ENCODE measurements around the gene ZEB2.
"Not testable (repeated sequence)": the region's sequence is repeated elsewhere in the genome, so short reads cannot be mapped to it uniquely, and the experiment has no call there.

The ZEB2 gene

DNA sequence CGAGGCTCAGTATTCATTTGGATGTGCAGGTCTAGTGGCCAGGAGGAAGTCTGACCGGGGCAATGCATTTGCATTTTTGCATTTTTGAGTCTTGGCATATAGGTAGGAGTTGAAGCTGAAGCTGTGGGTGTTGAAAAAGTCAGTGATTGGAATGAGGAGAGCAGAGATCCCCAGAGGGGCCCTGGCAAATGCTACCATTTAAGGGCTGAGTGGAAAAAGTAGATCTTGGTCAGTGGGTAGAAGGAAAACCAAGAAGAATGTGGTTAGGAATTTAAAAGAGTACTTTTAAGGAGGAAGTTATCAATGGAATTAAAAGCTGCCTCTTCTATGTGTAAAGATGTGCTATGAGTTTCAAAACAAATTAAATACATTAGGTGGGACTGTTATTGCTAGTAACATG, 143.0 kb downstream of the ZEB2 start:
- in situ Hi-C loops (cut with MboI; ENCODE audit: low pct_unique_long_range_greater_than_20kb, low sequenced_read_pairs), result no loop called here
- no peak for DNase-seq

DNA sequence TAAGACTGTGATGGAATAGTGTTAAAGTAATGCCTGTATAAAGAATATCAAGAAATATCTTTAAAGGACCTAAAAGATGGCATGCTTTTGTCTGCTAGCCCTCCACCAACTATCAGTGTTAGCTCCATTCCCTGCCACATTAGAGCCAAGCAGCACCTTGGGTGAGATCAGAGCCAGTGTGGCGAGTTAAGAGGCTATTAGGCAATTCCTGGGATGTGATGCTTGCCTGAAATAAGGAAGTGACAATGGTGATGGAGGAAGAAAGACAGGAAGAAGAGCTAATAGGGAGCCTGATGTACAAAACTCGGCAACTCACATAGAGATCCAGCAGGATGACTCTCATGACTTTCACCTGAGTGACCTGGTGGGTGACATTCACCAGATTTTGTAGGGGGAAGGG, 143.5 kb downstream of the ZEB2 start:
- in situ Hi-C loops (cut with MboI; ENCODE audit: low pct_unique_long_range_greater_than_20kb, low sequenced_read_pairs), result no loop called here
- no peak for DNase-seq

DNA sequence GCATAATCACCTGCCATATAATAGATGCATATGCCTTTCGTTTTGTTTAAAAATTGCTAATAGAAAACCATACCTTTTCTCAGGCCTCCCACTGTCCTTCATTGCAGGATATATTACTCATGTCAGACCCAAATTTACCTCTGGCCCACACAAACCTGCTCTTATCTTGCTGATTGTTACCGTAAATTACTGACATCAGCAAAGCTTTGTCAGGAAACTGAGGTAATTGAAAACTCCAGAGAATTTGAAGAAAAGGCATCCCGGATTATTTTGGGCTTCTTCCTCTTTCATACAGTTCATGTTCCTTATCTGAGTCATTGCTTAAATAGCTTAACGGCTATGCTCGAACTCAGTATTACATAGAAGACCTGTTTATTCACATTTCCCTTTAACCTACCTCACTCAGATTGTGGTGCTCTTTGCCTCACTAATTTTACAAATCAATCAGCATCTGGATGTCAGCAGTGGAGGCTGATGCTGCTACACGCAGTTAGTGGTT, 145.7 kb downstream of the ZEB2 start:
- DNase-seq, result peak; percentile 51
- in situ Hi-C loops (cut with MboI; ENCODE audit: low pct_unique_long_range_greater_than_20kb, low sequenced_read_pairs), result no loop called here

DNA sequence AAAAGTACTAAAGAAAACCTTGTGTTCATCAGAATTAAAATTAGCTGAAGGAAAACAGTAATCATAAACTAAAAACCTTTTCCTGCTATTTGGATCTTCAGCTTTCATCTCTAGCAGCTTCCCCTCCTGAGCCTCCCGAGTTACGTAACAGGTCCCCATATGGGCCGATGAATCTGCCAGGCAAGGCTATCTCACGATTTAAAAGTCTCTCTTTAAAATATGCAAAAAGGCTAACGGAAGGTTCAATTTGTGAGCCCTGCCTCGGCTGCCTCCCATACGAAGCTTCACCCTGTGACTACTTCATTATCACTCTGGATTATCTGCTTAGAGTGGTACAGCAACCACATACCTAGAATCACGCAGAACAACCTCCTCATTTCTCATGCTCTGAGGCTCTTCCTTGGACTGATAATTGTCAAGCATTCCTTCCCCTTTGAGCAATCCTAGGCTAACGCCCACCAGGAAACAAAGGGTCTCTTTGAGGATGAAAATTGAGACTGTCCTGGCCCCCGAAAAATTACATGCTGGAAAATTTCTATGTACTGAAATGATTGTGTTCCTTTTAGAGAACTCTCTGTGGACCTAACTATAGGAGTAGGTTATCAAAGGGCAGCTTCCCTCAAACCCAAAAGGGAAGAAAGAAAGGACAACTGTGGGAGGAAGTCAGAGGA, 147.4 kb downstream of the ZEB2 start:
- peak; percentile 51 for DNase-seq
- in situ Hi-C loops (cut with MboI; ENCODE audit: low pct_unique_long_range_greater_than_20kb, low sequenced_read_pairs), result no loop called here

DNA sequence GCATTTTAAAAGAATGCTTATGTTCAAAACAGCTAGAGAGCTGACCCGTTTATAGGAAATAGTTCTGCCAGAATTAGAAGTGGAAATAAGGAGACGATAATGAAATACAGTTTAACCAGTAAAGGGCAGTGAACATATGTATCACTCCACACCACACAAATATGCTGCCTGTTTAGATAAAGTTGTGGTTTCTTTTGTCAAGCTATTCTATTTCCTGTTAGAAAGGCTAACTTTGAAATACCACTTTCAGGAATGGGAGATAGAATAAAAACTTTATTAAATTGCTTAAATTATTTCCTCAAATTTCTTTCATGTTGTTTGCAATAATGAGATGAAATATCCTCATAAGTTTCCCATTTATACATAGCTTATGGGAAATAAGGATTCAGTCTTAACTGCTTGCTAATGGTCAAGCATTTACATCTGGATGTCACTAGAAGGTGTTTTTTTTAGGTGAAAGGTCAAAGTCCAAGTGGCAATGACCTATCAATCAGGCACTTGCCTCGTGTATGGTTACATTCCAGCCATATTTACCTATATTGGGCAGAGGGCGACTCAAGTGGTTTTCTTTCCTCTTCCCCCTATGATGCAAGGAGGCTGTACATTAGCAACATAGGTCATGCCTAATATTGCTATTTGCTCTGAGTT, 148.9 kb downstream of the ZEB2 start:
- in situ Hi-C loops (cut with MboI; ENCODE audit: low pct_unique_long_range_greater_than_20kb, low sequenced_read_pairs), result no loop called here
- no peak for DNase-seq

DNA sequence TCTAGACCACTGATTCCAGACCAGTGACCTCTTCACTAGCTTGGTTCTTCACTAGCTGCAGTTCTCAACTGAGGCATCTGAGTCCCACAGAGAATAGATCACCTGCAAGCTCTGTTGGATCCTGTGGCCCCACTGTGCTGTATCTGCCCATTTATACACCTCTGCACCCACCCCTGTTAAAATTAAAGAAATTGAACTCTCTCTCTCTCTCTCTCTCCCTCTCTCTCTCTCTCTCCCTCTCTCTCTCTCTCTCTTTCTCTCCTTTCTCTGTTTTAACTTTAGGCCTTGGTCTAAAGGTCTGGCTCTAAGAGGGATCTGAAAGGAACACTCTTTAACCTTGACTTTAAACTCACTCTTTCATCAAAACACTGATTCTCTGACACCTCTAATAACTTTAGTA, 150.5 kb downstream of the ZEB2 start:
- in situ Hi-C loops (cut with MboI; ENCODE audit: low pct_unique_long_range_greater_than_20kb, low sequenced_read_pairs), result no loop called here
- no peak for DNase-seq

DNA sequence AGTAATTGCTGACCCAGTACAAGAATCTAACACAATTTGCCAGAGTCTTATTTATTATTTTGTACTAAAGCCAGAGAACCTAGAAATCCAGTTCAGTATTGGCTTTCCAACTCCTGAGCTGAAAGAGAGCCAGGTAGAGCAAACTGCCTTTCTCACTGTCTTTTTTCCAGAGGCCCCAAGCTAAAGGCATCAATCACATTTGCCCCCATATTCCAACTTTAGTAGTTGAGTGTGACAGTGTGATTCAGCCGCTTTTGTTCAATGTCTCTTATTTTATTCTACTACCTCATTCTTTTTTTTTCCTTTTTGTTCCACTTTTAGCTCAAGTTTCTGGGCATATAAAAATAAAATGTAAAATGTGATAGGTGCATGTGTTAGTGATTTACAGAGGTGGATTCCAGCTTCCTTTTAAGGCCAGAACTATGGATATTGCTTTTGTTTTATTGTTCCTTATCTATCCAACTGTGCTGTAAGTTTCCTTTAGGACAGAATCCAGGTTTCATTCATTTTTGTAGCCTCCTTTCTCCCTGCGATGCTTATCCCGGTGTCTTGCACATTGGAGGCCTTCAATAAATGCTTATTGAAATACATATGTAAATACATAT, 153.0 kb downstream of the ZEB2 start:
- in situ Hi-C loops (cut with MboI; ENCODE audit: low pct_unique_long_range_greater_than_20kb, low sequenced_read_pairs), result no loop called here
- no peak for DNase-seq

DNA sequence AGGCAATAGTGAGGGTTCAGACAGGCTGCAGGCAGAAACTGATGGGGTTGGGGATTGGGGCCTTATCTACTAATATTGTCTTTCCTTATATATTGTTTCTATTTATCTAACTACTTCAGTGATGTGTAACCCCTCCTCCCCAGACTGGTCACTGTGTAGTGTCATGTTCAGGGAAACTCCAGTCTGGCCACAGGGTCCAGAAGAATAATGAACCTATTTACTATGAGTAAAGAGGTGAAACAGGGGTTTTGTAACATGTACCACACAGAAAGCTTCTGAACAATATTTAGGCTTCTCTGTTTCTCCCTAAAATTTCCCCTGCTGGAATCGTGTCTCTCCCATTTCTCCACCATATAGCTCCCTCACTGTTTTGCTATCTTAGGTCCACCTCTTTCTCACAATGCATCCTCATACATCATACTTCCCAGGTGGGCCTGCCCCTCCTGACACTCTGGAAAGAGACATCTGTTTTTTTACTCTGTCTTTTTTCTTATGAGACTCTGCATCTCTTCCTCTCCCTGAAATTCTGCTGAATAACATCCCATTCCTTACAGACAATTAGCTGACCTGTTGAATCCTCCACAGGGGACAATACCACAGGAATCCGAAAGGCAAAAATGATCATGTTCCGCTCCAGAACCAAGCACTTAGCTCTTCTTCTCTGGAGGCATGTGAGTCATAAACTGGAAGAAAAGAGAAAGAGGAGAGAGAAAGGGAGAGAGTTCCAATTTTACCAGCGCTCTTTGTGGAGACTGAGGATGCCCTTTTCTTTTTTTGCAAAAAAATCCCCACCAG, 154.8 kb downstream of the ZEB2 start:
- in situ Hi-C loops (cut with MboI; ENCODE audit: low pct_unique_long_range_greater_than_20kb, low sequenced_read_pairs), result no loop called here
- no peak for DNase-seq

DNA sequence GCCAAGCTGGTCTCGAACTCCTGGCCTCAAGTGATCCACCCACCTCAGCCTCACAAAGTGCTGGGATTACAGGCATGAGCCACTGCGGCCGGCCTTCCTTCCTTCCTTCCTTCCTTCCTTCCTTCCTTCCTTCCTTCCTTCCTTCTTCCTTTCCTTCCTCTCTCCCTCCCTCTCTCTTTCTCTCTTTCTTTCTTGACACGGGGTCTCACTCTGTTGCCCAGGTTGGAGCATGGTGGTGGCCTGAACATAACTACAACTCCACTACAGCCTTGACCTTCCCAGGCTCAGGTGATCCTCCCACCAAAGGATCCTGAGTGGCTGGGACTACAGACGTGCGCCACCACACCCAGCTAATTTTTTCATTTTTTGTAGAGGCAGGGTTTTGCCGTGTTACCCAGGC, 155.7 kb downstream of the ZEB2 start:
- in situ Hi-C loops (cut with MboI; ENCODE audit: low pct_unique_long_range_greater_than_20kb, low sequenced_read_pairs); DNase-seq: not testable (repeated sequence)

DNA sequence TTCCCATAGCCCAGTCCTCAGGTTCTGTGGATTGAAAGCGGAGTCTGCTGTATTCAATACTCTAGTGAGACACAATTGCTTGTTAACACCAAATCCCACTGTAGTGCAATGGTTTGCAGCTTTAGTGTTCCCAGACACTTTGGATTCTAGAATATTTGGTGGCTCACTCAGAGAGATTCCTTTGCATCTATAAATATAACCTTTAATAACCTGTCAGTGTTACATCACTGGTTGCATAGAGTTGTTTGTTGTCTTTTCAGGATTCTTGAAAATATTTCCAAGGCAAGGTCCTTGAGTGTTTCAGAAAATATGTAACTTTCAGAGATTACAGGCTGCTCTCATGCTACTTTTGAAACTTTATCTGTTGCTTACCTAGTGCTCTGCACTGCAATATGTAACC, 157.5 kb downstream of the ZEB2 start:
- in situ Hi-C loops (cut with MboI; ENCODE audit: low pct_unique_long_range_greater_than_20kb, low sequenced_read_pairs), result no loop called here
- no peak for DNase-seq

DNA sequence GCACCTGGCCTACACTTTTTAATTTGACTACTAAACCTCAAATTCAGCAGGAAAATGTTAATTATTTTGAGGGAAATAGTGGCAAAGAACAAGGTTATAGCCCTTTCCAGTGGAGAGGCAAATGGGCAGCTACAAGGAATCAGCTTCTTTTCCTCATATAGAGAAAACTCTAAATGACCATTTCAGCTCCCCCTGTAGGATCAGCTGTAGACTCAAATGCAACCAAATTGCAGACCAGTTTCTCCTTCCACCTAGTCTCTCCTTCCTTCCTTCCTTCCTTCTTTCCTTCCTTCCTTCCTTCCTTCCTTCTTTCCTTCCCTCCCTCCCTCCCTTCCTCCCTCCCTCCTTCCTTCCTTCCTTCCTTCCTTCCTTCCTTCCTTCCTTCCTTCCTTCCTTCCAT, 158.2 kb downstream of the ZEB2 start:
- DNase-seq, result no peak
- in situ Hi-C loops (cut with MboI; ENCODE audit: low pct_unique_long_range_greater_than_20kb, low sequenced_read_pairs), result no loop called here

DNA sequence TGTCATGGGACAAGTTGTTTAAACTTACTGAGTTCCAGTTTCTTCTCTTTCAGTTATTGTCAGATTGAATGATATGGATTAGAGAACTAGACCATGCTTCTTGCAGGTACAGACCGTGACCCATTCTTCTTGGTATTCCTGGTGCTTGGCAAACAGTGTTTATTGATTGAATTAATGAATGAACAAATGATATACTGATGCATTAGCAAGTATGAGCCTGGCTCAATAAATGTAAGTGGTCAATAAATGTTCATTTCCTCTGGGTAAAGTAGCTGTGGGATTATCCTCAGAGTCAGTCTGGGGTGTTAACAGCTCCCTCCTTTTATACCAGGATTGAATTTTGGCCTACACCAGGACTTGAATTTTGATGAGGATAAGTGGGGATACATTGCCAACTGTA, 160.2 kb downstream of the ZEB2 start:
- in situ Hi-C loops (cut with MboI; ENCODE audit: low pct_unique_long_range_greater_than_20kb, low sequenced_read_pairs), result no loop called here

DNA sequence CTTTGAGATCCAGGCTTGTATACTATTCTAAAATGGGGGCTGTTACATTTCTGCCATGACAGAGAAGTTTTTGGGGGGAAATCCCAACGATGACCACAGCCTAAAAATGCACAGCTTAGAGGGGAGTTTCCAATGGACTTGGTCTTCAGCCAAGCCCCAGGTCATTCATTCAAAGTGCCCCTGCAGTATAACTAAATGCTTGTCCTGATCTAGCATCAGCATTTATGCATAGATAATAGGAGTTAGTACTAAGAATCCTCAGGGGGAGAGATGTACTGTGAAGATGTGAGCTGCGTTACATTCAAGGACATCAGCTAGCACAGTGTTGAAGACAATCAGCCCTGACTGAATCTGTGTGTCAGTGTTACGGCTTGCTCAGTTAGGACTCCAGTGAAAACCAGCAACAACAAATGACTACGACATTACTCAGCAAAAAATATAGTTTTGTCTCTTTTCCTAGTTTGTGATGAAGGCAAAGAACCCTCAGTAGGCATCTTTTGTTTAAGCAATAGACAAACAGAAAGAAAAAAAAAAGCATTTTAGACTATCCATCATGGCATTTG, 160.9 kb downstream of the ZEB2 start:
- in situ Hi-C loops (cut with MboI; ENCODE audit: low pct_unique_long_range_greater_than_20kb, low sequenced_read_pairs), result no loop called here
- no peak for DNase-seq

More for the DNA sequence above, 160.2 kb downstream of the ZEB2 start:
- no peak for DNase-seq

DNA sequence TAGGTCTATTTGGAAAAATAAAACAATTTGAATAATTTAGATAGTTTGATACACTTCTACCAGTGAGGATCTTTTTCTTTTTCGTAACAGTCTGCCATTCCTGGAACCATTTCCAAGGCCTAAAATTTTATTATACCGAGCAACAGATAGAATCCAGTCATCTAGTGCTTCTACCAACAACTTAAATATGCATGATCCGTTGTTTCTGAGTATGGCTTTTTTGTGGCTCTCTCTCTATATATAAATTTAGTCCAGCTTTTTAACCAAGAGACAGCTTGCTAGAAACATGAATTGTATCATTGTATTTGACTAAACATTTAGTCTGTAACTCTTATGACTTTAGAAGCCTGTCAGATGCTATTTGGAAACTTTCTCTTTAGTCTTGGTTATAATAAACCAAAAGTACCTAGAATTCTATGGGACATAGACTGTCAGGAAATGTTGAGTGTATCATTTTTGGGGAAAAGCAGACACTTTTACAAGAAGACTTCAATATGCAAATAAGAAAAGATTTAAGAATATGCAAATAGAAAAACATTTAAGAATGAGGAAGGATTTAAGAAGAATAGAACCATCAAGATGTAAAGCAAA, 161.4 kb downstream of the ZEB2 start:
- DNase-seq, result no peak
- in situ Hi-C loops (cut with MboI; ENCODE audit: low pct_unique_long_range_greater_than_20kb, low sequenced_read_pairs), result no loop called here

DNA sequence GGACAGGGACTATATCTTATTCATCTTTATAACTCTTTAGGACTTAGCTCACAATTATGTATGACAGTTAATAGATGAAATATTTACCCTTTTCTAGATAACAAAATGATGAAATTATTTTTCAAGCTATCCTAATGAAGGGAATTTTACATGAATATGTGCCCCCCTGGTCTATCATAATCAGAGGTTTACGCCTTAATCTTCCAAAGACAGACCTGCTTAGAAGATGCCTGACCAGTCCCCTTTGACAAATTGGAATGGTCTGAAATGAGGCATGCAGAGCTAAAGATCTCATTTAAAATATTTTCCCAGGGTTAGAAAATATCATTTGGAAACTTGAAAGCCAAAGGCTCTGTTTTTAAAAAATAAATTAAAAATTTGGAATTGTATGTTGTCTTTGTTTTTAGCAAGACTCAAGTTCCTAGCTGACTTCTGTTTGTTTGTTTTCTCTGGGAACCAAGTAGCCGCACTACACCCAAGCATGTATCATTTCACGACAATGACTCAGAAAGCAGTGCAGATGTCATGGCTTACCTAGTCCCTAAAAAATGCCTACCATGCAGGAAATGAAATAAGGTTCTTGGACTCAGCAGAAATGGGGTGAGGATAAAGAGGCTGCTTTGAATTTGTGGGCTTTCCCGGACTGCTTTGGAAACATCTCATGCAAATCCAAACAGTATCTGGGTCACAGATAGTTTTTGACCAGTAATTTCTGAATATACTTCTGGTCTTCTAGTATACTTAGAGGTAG, 162.1 kb downstream of the ZEB2 start:
- DNase-seq, result no peak
- in situ Hi-C loops (cut with MboI; ENCODE audit: low pct_unique_long_range_greater_than_20kb, low sequenced_read_pairs), result no loop called here

DNA sequence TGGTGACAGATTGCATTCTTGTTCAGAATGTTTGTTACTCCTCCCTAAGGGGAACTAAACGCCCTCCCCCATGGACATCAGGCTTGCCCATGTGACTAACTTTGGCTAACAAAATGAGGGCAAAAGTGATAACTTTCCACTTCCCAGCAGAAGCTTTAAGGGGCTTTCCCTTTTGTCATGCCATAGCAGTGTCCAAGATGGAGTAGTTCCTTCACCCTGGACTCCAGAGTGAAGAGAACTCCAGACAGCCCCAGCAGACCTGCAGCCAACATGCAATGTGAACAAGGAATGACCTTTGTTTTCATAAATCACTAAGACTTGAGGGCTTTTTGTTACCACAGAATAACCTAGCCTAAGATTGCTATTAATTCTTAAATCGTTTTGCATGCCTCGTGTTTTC, 163.5 kb downstream of the ZEB2 start:
- in situ Hi-C loops (cut with MboI; ENCODE audit: low pct_unique_long_range_greater_than_20kb, low sequenced_read_pairs), result no loop called here
- DNase-seq, result no peak

DNA sequence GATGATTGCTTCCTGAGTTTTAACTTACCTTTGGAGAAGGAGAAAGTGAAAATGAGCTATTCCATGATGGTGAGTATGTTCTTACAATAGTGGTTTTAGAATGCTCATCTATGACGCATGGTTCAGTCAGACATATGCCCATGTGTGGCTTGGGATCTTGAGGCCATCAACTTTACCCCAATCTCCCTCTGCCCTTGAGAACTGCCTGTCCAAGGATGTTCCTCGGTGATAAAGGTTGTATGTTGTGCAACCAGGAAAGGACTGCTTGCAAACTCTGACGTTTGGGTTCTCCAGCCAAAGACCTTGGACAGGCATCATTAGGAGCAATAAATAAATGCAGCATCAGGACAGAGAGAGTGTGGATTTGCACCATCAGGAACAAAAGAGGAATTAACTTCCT, 165.0 kb downstream of the ZEB2 start:
- DNase-seq, result no peak
- in situ Hi-C loops (cut with MboI; ENCODE audit: low pct_unique_long_range_greater_than_20kb, low sequenced_read_pairs), result no loop called here

DNA sequence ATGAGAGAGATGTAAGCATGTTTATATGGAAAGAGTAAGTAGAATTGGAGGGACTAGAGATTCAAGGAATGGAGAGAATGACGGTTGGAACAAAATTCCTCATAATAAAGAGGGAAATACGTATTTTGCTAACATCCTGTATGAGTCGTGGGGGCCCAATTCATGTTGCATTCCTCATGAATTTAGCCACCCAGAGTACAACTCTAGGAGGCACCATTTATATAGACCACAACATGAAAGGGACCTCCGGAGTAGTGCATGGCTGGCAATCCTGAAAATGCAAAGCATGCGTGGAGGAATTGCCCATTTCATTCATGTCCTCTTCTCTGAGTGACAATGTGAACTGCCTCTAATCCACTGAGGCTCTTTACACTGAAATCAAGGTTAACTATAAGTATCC, 168.2 kb downstream of the ZEB2 start:
- in situ Hi-C loops (cut with MboI; ENCODE audit: low pct_unique_long_range_greater_than_20kb, low sequenced_read_pairs), result no loop called here
- no peak for DNase-seq

Measured in KBM-7 (cell line).